Left lobe of liver (tissue), 2 donors: ENCODE results near the gene DEAF1. TPM values are rescaled to one million over a fixed set of nuclear protein-coding genes. Genes with fewer than 3 reads are reported as not detected.

Experiments
- ATAC-seq: fragments of 200-7000 bp; cut with Tn5 transposase; one replicate; pipeline ENCODE4 v1.9.1; 2020; ENCODE audit warnings: mild to moderate bottlenecking, moderate library complexity
- DNase-seq: peaks from one replicate; pipeline ENCODE4 v3.0.0-alpha.2; 2020; ENCODE audit warnings: low spot score
- total RNA-seq: library from RNA; stranded (reverse); gene quantifications from one replicate; pipeline ENCODE4 v1.2.1, GENCODE V29; 2021
- donor health status: DM: no; HTN: no; CAD: no; lungs with moderate emphysema.
- donor health status: DM: no; HTN: yes; CAD: no.

The DEAF1 gene
- total RNA-seq, 1 donor from 2014 or later: 14.8 TPM

GRCh38 chr11:615504-616319 is 79.3 kb downstream of the DEAF1 start, which contains the start of gene IRF7:
TSS of gene IRF7 (minus strand) at chr11:615950. CDS start at chr11:615364, 586 bp downstream.
- DNase-seq (peak; percentile 95), ATAC-seq (peak; percentile 62)

GRCh38 chr11:614623-615503 is 80.2 kb downstream of the DEAF1 start:
- peak; percentile 93 for DNase-seq
- ATAC-seq: peak; percentile 46

- no peak for DNase-seq
- no peak for ATAC-seq
Measured at GRCh38 chr11:614021-614622, 80.9 kb downstream of the DEAF1 start.

GRCh38 chr11:613369-613968 is 81.6 kb downstream of the DEAF1 start:
- ATAC-seq (peak; percentile 27), DNase-seq (peak; percentile 79)

GRCh38 chr11:612961-613300 is 82.1 kb downstream of the DEAF1 start:
- ATAC-seq: no peak
- no peak for DNase-seq

- peak; percentile 89 for DNase-seq
- peak; percentile 41 for ATAC-seq
Measured at GRCh38 chr11:612201-612960, 82.6 kb downstream of the DEAF1 start.

- peak; percentile 82 for DNase-seq
Measured at GRCh38 chr11:611001-611996, 83.7 kb downstream of the DEAF1 start.

GRCh38 chr11:610146-610801 is 84.7 kb downstream of the DEAF1 start:
- DNase-seq (no peak), ATAC-seq (no peak)

More at GRCh38 chr11:611001-611996, 83.7 kb downstream of the DEAF1 start:
- ATAC-seq: peak; percentile 0

- ATAC-seq: no peak
- no peak for DNase-seq
Measured at GRCh38 chr11:609341-609811, 85.6 kb downstream of the DEAF1 start.

- ATAC-seq (no peak), DNase-seq (no peak)
Measured at GRCh38 chr11:608791-609251, 86.2 kb downstream of the DEAF1 start.

- no peak for ATAC-seq
- DNase-seq: no peak
Measured at GRCh38 chr11:607971-608659, 86.9 kb downstream of the DEAF1 start.

GRCh38 chr11:607020-607780 is 87.8 kb downstream of the DEAF1 start:
- DNase-seq (no peak), ATAC-seq (no peak)

GRCh38 chr11:606245-606644 is 88.8 kb downstream of the DEAF1 start:
- ATAC-seq: peak; percentile 82
- peak; percentile 90 for DNase-seq

GRCh38 chr11:605286-606129 is 89.5 kb downstream of the DEAF1 start:
- peak; percentile 16 for ATAC-seq
- no peak for DNase-seq

GRCh38 chr11:603154-603553 is 91.9 kb downstream of the DEAF1 start:
- DNase-seq (no peak), ATAC-seq (peak; percentile 9)
